ENCODE data around the gene PRKAG2.

DNA sequence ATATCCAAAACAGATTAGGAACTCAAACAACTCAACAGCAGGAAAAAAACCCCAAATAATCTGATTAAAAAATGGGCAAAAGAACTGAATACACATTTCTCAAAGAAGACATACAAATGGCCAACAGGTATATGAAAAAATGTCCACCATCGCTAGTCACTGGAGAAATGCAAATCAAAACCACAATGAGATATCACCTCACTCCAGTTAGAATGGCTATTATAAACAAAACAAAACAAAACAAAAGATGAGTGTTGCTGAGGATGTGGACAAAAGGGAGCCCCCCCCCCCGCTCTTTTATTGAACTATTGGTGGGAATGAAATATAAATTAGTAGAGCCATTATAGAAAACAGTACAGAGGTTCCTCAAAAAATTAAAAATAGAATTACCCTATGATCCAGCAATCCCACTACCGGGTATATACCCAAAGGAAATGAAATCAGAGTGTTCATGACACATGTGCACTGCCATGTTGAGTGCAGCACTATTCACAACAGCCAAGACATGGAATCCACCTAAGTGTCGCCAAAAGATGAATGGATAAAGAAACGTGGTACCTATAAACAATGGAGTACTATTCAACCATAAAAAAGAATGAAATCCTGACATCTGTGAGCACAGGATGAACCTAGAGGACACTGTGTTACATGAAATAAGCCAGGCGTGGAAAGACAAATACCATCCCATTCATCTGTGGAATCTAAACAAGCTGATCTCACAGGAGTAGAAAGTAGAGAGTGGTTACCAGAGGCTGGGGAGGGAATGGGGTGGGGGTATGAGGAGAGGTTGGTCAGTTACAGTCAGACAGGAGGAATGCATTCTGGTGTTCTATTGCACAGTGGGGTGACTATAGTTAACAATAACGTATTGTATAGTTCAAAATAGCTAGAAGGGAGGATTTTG, 279.1 kb downstream of the PRKAG2 start:
- TF ChIP-seq POLR2A (IDR thresholded peaks at IDR 0.05; ENCODE audit: low read depth, low read length) (no peak), POLR2AphosphoS5 (IDR thresholded peaks at IDR 0.05; ENCODE audit: low read depth, low read length) (no peak), SPI1 (IDR thresholded peaks at IDR 0.05; ENCODE audit: low read depth, low read length) (no peak), POU2F2 (IDR thresholded peaks at IDR 0.05; ENCODE audit: low read depth, low read length) (no peak), TAF1 (IDR thresholded peaks at IDR 0.05; ENCODE audit: low read depth, low read length) (no peak), PAX5 (IDR thresholded peaks at IDR 0.05; ENCODE audit: insufficient read depth, low read length, severe bottlenecking) (no peak)

All from GM12891 (cell line).